ENCODE results near the gene GRIK4.

Gene GRIK4

DNA sequence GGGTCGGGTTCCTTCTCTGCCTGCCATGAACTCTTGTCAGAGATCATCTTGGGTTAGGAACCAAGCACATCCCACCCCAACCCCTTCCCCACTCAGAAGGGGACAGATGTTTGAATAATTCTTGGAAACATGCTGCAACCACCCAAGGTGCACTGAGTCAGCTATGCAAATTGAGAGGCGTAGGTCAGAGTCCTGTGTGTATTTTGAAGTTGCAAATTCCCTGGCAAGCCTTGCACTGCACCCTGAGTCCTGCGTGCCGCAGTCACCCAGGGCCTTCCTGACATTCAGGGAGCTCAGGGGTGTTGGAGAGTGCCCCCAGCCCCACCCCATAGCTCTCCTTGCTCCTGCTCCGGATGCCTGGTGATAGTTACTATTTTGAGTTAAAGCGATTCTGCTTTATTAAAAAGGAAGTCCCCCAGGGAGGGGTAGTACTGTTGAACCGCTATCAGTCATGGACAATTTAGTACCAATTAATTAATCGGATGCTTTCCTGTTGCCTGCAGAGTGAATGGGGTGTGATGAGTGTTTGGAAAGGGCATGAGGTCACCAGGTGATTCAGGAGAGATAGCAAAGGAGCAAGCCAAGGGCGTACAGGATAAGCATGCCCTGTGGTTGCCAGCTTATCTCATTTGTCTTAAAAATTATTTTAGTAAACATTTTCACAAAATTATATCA is 123.7 kb downstream of the GRIK4 start:
- no peak for DNase-seq (ENCODE audit: low spot score)

DNA sequence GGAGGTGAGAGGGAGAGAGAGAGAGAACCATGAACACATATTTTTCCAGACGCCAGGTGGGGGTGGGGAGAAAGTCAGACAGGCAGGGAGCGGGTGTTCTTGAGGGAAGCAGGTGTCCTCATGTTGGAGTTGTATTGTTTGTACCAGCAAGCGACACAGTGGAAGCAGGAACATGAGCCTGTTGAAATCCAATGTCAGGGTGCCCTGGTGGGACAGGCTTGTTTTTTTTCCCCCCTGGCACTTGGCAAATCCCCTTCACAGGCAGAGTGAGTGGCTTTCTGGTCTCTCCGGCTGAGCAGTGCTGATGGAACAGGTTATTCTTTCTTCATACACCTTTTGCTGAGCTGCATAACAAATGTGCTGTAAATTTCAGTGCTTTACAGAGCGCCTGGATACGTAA is 125.6 kb downstream of the GRIK4 start:
- no peak for DNase-seq (ENCODE audit: low spot score)

DNA sequence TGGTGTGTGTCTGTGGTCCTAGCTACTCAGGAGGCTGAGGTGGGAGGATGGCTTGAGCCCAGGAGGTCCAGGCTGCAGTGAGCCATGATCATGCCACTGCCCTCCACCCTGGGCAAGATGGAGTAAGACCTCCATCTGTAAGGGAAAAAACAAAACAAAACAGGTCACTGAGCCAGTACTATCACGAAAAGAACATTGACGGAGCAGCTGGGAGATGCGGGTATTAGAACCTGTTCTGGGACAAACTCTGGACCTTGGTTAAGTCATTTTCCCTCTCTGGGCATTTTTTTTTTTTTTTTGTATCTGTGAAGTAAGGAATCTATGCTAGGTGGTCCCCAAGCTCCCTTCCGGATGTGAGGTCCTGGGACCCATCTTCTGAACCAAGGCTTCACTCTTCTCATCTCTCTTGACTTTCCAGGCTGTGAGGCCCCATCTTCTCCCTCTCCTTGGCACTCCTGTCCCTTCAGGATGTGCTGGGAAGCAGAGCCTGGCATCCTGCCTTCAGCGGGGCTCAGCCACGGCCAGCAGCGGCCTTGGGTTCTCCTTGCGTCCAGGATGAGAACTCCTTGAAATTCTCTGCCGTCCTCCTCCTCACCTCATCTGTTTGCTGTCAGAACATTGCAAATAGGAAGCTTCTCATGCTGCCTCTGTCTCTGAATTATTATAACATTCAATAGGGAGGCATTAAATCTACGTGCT is 130.8 kb downstream of the GRIK4 start:
- DNase-seq (ENCODE audit: low spot score), result no peak

DNA sequence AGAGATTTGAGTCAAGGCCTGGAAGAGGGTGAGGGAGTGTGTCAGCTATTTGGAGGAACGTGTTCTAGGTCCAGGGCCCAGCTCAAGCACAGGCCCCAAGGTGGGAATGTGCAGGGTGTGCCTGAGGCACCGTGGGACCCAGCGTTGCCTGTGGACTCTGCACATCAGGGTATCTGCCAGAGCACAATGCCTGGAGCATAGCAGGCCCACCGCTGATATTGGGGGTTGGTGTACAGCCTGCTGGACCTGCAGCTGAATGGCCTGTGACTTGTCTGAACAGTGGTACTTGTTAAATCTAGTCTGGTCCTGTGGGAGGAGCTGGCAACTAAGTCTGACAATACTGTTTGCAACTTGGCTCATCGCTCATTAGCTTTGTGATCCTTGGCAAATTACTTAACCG is 131.7 kb downstream of the GRIK4 start:
- no peak for DNase-seq (ENCODE audit: low spot score)

DNA sequence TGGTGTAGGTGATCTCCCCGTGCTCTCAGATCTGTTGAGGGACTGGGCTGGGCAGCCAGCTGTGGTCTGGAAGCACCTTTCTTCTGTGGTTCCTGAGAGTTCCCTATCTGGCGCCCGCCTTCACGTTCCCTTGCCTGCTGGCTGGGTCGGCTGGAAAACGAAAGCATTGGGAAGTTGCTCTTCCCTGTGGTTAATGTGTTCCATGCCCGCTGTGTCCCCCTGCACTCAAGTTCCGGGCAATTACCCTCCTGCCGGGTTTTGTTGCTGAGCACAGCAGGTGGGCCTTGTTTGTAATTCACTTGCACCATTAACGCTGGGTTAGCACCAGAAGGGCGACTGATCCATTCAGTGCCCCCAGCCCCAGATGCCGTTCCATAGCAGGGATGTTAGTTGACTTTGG is 134.1 kb downstream of the GRIK4 start:
- DNase-seq (ENCODE audit: low spot score), result peak; percentile 40

DNA sequence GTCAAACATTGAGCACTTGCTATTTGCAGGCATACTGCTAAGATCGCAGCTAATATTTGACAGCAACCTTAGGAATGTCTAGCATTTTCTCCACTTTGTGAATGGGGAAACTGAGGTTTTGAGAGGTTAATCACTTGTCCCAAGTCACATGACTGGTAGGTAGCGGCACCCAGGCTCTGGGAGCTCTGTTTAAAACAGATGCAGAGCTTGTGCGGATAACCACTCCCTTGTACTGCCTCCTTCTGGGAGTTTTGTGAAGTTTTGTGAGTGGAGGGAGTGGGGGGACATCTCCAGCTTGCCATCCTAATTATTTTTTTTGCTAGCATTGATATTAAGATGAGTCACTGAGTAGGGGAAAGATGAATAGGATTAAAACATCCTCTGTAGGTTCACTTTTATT is 134.7 kb downstream of the GRIK4 start:
- DNase-seq (ENCODE audit: low spot score), result no peak

DNA sequence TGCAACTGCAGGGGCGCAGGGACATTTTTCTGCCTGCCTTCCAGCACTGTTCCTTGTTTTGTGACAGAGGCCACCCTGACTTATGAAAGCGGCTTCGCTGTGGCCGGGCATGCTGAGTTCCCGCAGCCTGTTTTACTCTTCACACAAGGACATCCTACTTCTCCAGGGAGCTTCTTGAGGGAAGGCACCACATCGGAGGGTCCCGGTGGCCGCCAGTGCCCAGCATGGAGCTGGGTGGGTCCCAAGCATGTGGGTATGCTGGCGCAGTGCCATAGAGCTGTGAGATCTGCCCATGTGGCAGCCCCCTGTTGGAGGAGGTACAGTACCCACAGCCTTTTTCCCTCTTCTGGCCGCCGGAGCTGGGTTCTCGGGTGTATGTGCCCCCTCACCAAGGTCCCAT is 136.1 kb downstream of the GRIK4 start:
- DNase-seq (ENCODE audit: low spot score), result no peak

GRCh38 chr11:120648771-120649170 is 137.2 kb downstream of the GRIK4 start:
- DNase-seq (ENCODE audit: low spot score), result no peak

DNA sequence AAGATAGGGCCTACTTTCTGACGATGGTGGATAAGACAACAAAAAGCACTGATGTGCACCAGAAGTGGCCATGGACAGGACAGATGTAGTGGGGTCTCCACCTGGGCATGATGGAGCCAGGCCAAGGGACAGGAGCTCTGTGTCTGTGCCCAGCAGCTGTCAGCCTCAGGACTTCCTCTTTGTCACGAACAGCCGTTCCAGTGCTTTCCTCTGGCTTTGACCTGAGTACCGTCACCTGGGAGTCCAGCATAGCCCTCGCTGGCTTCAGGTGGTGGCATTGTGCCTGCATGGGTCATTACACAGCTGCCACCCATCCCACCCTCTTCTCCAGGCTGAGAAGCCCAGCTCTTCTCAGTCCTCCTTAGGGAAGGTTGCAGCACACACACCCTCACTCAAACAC is 137.8 kb downstream of the GRIK4 start:
- DNase-seq (ENCODE audit: low spot score), result no peak

- DNase-seq (ENCODE audit: low spot score), result no peak
Measured at GRCh38 chr11:120651396-120651795, 139.8 kb downstream of the GRIK4 start.

DNA sequence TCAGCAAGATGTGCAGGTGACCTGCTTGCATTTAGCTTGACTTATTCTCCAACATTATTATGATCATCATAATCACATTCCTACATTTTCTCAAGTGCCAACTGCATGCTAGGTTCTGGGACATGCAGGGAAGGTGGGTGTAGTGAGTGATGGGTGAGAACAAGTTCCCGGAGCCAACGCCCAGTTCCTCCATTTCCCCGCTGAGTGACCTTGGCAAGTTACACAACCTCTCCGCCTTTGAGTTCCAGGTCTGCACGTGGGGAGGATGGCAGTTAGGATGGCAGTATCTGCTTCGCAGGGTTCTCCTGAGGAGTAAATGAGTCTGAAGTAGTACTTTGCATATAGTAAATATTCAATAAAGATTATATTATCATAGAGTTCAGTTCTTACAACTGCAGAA is 140.3 kb downstream of the GRIK4 start:
- DNase-seq (ENCODE audit: low spot score), result no peak

DNA sequence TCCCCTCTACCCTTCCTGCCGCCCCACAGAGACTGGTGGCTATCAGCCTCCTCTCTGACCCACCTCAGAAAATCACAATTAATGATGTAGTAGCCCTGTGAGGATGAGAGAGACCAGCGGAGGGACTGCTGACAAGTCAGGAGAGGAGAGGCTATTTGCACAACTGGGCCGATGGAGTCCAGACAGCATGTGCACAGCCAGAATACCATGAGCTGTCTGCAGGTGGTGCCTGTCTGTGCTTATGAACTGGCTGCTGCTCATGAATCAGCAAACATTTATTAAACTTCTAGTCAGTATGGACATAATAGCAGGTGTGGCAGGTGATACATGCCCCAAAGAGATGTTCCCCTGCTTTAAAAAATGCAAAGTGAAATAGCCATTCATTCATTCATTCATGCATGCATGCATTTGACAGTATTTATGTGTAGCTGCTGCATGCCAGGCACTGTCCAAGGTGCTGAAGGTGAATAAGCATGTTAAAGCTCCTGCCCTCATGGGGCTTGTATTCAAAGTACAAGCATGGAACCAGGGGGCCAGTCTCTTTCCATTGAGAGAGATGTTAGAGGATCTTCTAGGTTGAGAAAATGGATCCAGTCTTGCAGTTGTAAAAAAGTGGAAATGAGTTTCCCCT is 141.3 kb downstream of the GRIK4 start:
- DNase-seq (ENCODE audit: low spot score), result no peak

DNA sequence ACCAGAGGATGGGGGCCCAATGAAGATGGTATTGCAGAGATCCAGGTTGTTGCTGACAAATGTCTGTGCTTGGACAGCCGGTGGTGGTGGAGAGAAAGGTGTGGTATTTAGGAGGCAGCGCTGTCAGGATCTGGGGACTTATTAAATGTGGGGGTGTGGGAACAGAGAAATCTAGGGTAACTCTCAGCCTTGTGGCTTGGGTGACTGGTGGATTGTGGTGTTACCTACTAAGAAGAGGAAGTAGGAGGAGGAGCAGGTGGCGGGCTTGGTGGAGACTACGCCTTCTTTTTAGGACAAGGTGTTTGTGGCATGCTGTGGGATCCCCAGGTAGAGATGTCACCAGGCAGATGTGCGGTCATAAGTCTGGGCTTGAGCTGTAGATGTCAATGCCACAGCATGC is 144.0 kb downstream of the GRIK4 start:
- DNase-seq (ENCODE audit: low spot score), result no peak

GRCh38 chr11:120657306-120658070 is 145.9 kb downstream of the GRIK4 start:
- no peak for DNase-seq (ENCODE audit: low spot score)

DNA sequence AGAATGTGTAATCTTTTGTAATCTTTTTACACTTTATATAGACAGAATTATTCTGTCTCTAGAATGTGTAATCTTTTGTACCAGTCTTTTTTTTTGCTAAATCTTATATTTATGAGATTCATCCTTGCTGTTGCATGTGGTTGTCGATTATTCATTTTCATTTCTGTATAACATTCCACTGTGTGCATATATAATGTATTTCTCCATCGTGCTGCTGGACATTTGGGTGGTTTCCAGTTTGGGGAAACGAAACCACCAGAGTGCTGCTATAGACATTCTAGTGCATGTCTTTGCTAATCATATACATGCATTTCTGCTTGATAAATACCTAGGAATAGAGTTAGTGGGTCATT is 146.5 kb downstream of the GRIK4 start:
- DNase-seq (ENCODE audit: low spot score), result no peak

- no peak for DNase-seq (ENCODE audit: low spot score)
Measured at GRCh38 chr11:120659076-120659475, 147.5 kb downstream of the GRIK4 start.

DNA sequence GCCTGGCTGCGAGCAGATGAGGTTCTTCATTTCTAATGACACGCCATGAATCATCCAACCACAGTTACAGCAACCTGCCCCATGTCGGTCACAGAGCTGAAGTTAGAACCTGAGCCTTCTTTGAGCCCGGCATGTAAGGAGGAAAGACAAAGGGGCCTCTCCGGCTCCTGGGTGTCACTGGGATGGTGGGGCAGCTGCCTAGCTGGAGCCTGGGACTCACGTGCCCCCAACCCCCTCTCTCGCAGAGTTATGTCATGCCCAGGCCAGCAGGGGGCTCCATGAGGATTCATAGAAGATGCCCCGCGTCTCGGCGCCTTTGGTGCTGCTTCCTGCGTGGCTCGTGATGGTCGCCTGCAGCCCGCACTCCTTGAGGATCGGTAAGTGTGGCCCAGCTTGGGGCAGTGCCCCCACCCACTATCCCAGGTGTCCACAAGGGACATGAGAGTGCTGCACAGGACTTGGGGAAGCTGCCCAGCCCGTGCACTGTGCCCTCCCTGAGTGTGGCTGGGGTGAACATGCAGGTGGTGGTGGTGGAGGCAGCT is 148.5 kb downstream of the GRIK4 start:
- DNase-seq (ENCODE audit: low spot score), result peak; percentile 61

GRCh38 chr11:120662071-120662676 is 150.6 kb downstream of the GRIK4 start:
- DNase-seq (ENCODE audit: low spot score), result no peak

GRCh38 chr11:120663142-120663541 is 151.6 kb downstream of the GRIK4 start:
- no peak for DNase-seq (ENCODE audit: low spot score)

- DNase-seq (ENCODE audit: low spot score), result no peak
Measured at GRCh38 chr11:120666121-120666639, 154.6 kb downstream of the GRIK4 start.

GRCh38 chr11:120667281-120667680 is 155.7 kb downstream of the GRIK4 start:
- DNase-seq (ENCODE audit: low spot score), result peak; percentile 47

DNA sequence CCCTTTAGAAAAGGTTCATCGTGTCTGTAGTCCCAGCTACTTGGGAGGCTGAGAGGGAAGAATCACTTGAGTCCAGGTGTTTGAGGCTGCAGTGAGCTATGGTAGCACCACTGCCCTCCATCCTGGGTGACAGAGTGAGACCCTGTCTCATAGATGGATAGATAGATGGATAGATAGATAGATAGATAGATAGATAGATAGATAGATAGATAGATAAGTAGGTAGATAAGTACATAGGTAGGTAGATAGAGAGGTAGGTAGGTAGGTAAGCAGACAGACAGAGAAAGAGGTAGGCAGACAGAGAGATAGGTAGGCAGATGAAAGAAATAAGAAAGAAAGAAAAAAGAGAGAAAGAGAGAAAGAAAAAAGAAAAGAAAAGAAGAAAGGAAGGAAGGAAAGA is 156.4 kb downstream of the GRIK4 start:
- no peak for DNase-seq (ENCODE audit: low spot score)

Data from AG20443 (cell line).